GM13977 (cell line): ENCODE data around the gene UCN2.
A peak's percentile ranks its signal among the peaks of the same experiment; 100 is the strongest.

Source experiments
- DNase-seq: peaks from one replicate; pipeline ENCODE4 v3.0.0; 2012; ENCODE audit warnings: low spot score
- in situ Hi-C: fragments of 300-500 bp; cut with MboI; formaldehyde crosslinking; loops from one replicate; pipeline ENCODE4 v1.12.0; 2022; ENCODE audit warnings: low sequenced_read_pairs, low pct_unique_long_range_greater_than_20kb, mixed read lengths, inconsistent platforms; ENCODE audit not compliant: unreplicated experiment
- TF ChIP-seq, protein P1 (sequence below): IDR thresholded peaks from 2 replicates; pipeline ENCODE4 v1.5.1; 2012; ENCODE audit warnings: mild to moderate bottlenecking, control low read depth; ENCODE audit not compliant: insufficient read depth; ENCODE audit errors: extremely low read depth, missing control alignments

UCN2 gene

DNA sequence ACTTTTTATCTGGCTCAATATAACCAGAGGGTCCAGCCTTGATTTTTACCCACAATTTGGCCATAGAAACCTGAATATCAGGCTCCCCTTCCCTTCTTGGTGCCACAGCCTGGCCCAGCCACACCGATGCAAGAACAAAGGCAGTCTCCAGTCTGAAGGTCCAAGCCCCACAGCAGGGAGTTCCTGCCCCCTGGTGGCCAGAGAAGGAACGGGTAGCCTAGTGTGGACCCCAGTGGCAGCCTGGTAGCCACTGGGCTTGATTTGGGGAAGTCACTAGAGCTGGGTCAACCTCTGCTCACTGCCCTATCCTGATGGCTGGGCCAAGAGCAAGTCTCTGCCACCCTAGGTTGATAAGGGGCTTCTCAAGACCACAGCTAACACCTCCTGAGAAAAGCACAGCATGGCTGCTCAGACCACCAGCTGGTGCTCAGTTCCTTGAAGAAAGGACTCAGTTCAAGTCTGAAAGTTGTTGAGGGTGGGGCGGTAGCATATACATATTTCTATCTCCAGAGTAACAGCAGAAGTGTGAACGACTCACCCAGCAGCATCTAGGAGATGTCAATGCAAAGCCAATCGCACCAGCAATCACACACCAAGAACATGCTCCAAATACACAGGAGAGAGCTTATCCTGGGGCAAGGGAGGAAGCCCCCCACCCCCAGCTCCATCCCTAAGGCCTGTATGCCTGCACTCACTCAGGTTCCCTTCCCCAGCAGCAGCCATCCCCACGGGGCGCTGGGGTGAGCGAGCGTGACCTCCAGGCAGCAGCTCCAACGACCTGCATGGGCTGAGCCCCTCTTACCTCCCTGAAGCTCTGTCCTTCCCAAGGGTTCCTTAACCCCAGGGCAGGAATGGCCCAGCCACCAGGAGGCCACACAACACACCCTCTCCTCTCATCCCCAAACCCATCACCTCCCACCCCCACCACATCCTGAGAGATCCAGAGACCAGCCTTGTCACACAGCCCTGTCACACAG is 14.6 kb downstream of the UCN2 start:
- peak; percentile 79 for DNase-seq
- in situ Hi-C loops, result no loop called here

DNA sequence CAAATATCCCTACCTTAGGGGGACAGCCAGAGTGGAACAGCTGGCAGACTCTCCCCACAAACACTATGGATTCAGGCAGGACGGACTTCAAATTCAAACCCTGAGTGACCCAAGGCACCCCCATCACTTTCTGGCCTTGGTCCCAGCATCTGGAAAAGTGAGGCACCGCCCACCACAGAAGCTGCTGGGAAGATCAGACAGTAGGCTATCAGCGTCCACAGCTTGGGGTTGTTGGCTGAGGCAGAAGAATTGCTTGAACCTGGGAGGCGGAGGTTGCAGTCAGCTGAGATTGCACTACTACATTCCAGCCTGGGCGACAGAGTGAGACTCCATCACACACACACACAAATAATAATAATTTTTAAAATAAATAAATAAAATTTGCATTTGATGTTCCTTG is 15.5 kb downstream of the UCN2 start:
- in situ Hi-C loops, result no loop called here
- no peak for DNase-seq
- TF ChIP-seq, protein P1, sequence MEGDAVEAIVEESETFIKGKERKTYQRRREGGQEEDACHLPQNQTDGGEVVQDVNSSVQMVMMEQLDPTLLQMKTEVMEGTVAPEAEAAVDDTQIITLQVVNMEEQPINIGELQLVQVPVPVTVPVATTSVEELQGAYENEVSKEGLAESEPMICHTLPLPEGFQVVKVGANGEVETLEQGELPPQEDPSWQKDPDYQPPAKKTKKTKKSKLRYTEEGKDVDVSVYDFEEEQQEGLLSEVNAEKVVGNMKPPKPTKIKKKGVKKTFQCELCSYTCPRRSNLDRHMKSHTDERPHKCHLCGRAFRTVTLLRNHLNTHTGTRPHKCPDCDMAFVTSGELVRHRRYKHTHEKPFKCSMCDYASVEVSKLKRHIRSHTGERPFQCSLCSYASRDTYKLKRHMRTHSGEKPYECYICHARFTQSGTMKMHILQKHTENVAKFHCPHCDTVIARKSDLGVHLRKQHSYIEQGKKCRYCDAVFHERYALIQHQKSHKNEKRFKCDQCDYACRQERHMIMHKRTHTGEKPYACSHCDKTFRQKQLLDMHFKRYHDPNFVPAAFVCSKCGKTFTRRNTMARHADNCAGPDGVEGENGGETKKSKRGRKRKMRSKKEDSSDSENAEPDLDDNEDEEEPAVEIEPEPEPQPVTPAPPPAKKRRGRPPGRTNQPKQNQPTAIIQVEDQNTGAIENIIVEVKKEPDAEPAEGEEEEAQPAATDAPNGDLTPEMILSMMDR, result no peak

More for the DNA sequence above, 14.6 kb downstream of the UCN2 start:
- TF ChIP-seq, protein P1, result peak; percentile 93

DNA sequence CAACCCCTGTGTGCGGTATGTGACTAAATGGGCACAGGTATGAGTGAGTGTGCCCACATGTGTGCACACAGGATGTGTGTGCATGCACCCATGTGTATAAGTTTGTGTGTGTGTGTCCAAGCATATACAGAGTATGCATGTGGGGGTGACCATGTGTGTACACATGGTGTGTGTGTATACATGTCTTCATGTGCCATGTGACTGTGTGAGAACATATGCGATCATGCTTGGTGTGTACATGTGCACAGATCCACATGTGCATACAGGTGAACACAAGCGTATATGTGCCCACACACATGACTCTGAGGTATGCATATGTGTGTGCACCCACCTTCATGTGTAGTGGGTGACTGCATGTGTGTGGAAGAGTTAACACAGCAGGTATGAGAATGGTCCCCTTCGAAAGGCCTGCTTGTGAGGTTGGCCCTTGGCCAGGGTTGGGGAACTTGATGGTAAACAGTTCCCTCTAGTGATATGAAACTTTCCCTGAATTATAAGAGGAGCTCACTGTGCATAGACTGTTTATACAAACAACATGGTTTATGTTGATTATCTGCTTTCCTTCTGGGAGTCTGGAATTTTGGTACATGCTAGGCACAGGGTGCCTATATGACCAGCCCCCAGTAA is 17.3 kb downstream of the UCN2 start:
- in situ Hi-C loops, result no loop called here
- TF ChIP-seq, protein P1, result no peak
- no peak for DNase-seq

DNA sequence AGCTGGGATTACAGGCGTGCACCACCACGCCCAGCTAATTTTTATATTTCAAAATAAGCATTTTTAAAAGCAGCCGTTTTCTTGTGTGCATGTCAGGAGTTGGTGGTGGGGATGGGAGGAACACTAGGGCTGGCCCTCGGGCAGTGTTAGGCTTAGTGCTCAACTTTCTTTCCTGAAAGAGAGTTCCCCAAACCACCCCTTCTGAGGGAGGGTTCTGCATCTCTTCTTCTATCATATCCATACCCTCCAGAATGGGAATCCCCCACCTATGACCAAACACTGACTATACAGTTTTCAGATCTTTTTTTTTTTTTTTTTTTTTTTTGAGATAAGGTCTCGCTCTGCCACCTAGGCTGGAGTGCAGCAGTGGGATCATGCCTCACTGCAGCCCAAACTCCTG is 19.4 kb downstream of the UCN2 start:
- in situ Hi-C loops, result no loop called here
- TF ChIP-seq, protein P1, result no peak
- DNase-seq, result no peak

DNA sequence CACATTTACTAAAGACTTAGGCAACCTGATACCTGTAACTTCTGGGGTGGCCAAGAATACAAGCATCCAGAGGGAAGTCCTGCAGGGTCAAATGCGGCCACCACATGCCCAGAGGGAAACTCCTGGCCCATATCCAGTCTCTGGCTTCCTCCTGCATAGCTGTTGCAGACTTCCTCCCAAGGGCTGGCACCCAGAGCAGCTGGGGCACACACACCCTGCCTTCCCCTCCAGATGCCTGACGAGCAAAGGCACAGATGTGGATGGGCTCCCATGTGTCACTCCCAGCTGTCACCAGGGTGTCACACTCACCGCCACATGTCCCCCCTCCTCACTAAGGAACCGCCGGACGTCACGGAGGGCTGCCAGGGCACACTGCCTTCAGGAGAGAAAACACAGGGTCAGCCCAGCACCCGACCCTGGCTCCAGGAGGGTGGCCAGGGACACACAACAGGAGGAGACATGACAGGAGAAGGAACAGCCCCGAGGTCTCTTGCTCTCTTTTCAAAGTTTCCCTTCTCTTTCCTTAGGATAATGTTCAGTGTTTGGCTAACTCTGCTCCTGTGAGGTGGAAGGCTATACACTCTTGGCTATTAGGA is 20.2 kb downstream of the UCN2 start:
- DNase-seq, result no peak
- in situ Hi-C loops, result no loop called here
- TF ChIP-seq, protein P1, result no peak

DNA sequence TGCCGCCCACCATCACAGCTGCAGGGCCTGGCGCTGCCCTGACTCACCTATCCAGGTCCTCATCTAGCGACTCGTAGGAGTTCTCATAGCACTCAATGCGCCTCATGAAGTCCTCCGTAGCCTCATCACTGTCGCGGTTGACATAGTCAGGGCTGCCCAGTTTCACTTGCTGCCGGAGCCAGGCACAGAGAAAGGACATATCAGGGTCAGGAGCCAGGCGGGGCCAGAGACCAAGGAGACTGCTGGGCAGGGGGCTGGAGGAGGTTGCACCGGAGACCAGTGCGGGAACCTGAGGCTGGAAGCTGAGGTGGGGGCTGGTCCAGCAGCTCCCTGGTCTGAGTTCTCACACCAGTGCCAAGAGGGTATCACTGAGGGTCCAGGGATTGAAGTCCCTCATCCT is 25.1 kb downstream of the UCN2 start:
- TF ChIP-seq, protein P1, result no peak
- in situ Hi-C loops, result no loop called here
- no peak for DNase-seq
